Inferior parietal cortex (tissue), 1 donor: ENCODE data around the gene CFAP74.
A peak's percentile ranks its signal among the peaks of the same experiment; 100 is the strongest.
"Not testable (repeated sequence)": the region's sequence is repeated elsewhere in the genome, so short reads cannot be mapped to it uniquely, and the experiment has no call there.

ENCODE experiments used
- DNase-seq: peaks from one replicate; pipeline ENCODE4 v3.0.0-alpha.2; 2016; ENCODE audit errors: extremely low spot score

CFAP74 gene

GRCh38 chr1:1946540-1946939, 57.0 kb downstream of the CFAP74 start:
- no peak for DNase-seq

- DNase-seq: no peak
Observed at GRCh38 chr1:1945782-1946393, 57.7 kb downstream of the CFAP74 start.

- DNase-seq: peak; percentile 35
Observed at GRCh38 chr1:1943834-1944570, 59.6 kb downstream of the CFAP74 start.

GRCh38 chr1:1942753-1943656, 60.6 kb downstream of the CFAP74 start:
- DNase-seq: no peak

DNA sequence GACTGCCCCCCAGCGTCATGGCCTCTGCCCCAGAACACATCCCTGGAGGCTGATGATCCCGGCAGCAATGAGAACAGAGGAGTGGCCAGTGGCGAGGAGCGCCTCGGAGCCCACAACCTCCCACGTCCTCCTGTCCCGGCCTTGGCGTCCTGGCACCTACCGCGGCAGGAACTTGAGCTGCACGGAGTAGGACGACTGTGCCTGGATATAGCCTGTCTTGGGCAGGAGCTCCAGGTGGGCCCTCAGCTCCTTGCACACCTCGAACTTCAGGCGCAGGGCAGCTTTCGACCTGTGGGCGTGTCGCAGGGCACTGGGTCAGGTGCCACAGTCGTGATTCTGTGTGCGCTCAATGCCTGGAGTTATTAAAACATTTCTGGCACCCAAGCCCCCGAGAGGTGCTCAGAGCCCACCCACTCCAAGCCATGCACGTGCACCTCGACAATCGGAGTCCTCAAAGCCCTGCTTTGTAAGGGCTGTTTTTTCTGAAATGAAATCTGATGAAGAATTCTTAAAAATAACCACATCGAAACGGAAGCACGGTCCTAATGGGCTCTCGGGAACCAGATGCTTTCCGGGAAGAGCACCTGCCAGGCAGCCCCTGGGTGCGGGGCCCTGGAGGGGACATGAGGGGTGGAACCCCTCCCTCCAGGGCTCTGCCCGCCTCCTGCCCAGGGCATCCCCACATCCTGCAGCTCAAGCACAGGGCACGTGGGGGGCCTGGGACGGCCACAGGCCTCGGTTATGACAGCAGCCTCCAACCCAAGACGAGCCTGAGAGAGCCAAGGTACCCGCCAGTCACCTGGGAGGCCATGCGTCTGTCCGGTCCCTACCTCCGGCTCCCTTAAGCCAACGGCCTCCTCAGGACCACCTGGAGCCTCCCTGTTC, 61.5 kb downstream of the CFAP74 start:
- no peak for DNase-seq

DNA sequence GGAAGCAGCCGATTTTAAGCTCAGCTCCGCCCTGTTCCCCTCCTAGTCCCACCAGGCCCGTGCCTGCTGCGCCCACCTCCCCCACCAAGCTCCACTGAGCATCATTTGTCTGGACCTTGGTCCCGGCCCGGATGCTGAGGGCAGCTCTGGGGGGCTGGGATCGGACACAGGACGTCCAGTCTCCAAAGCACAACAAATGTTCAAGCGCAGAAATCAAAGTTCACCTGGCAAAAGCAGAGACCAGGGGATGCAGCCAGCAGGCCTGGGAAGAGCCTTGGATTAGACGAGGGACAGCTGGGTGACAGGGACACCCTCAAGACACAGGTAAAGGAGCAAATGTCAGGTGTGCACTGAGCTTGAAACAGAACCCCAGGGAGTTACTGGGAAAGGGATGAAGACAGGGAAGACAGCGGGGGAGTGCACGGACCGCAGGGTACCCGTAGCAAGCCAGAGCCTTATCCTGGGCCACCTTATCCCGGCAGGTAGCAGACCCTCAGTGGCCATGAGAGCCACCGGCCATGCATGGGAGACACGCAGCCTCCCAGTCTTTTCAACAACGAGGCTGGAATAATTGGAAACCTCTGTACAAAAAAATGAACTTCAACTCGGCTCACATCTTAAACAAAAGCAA, 62.3 kb downstream of the CFAP74 start:
- DNase-seq: no peak

DNA sequence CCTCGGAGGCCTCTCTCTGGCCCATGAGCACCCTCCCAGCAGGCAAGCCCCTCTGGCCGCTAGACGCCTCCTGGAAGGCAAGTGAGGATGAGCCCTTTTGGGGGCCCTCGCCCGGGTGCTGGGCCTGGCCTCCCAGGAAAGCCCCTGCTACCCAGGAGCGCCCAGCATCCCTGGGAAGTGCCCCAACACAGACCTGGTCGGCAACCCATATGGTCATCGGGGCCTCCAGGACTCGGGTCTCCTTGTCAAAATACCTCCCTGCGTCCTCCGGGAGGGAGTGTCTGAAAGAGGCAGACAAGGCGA, 63.5 kb downstream of the CFAP74 start:
- DNase-seq: no peak

GRCh38 chr1:1939296-1940122, 64.1 kb downstream of the CFAP74 start:
- DNase-seq: no peak

GRCh38 chr1:1938613-1939295, 64.8 kb downstream of the CFAP74 start:
- no peak for DNase-seq

DNA sequence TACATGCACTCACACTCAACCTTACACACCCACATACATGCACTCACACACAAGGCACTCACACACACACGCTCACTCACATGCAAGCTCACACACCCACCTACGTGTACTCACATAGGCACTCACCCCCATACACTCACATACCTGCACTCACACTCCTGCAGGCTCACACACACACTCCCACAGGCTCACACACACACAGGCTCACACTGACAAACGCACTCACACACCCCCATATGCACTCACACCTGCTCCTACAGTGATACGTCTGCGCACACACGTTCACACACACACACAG, 65.4 kb downstream of the CFAP74 start:
- no peak for DNase-seq

GRCh38 chr1:1937549-1938275, 65.9 kb downstream of the CFAP74 start:
- DNase-seq: no peak

DNA sequence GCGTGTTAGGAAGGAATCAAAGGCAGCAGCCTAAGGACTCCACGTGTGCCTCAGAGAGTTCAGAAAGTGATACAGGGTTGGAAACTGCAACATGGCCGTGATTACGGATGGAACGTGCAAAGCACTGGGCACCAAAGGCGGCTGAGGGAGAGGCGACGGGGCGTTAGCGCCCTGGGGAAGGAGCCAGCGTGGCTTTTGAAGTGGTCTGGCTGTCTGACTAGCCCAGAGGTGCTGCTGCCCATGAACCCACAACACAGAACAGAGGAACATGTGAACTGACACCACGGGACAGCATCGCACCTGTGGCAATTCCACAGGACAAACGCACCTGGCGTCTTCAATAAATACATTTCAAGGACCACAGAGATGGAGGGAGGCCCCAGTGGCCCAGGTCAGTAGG, 66.5 kb downstream of the CFAP74 start:
- DNase-seq: no peak

GRCh38 chr1:1934848-1935247, 68.7 kb downstream of the CFAP74 start:
- DNase-seq: not testable (repeated sequence)

GRCh38 chr1:1929639-1930545, 73.7 kb downstream of the CFAP74 start:
- no peak for DNase-seq

GRCh38 chr1:1929102-1929638, 74.4 kb downstream of the CFAP74 start:
- DNase-seq: no peak

GRCh38 chr1:1928231-1929101, 75.1 kb downstream of the CFAP74 start:
- DNase-seq: no peak

DNA sequence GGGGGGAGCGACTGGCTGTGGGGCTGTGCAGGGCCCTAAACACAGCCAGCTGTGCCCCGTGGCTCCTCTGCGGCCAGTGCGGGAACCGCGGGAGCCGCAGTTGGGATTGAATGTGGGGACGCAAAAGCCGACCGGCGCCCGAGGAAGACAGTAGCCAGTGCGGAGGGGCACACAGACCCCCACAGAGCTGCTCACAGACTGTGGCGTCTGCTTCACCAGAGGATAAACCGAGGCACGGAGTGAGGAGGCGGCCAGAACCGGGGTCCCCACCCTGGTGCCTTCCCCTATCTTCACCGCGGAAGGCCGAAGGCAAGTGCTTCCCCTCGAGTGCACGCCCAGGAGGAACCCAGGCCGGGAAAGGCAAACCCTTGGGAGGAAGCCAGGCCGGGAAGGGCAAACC, 75.8 kb downstream of the CFAP74 start:
- DNase-seq: no peak
